NT2/D1 (cell line): ENCODE data around the gene INSL3.

Source experiments
- YY1 ChIP-seq: IDR thresholded peaks from 2 replicates; pipeline ENCODE4 v1.6.1; 2011; ENCODE audit not compliant: insufficient read length, insufficient read depth
- ZNF274 ChIP-seq: IDR thresholded peaks from 2 replicates; pipeline ENCODE4 v1.6.1; 2011; ENCODE audit warnings: mild to moderate bottlenecking, low read depth, low read length

- no peak for TF ChIP-seq YY1
- TF ChIP-seq ZNF274 = no peak
Observed at GRCh38 chr19:17778251-17778967, 42.9 kb downstream of the INSL3 start.
